Endothelial cell of umbilical vein (primary cell): ENCODE data around the gene TBC1D17.

ENCODE experiments used
- CTCF ChIP-seq, 2 donors: IDR thresholded peaks; 1 replicate in 1 of 2; 2 replicates in 1 of 2; pipeline ENCODE4 v1.5.1; 2011; ENCODE audit warnings: low read length in 2 of 2, mild to moderate bottlenecking in 2 of 2, moderate library complexity in 2 of 2, control low read depth in 1 of 2, inconsistent platforms in 1 of 2, low read depth in 1 of 2; ENCODE audit not compliant: insufficient read depth in 1 of 2; ENCODE audit errors: extremely low read depth in 1 of 2
- EZH2 ChIP-seq: IDR thresholded peaks from 2 replicates; pipeline ENCODE4 v1.6.1; 2012; ENCODE audit warnings: borderline replicate concordance, low read depth, mild to moderate bottlenecking, moderate library complexity, low read length, inconsistent platforms; ENCODE audit not compliant: severe bottlenecking
- MYC ChIP-seq: IDR thresholded peaks from one replicate; pipeline ENCODE4 v1.6.1; 2011; ENCODE audit warnings: mild to moderate bottlenecking, low read depth, low read length
- POLR2A ChIP-seq: IDR thresholded peaks from 2 replicates; pipeline ENCODE4 v1.6.1; 2012; ENCODE audit warnings: low read depth, mild to moderate bottlenecking, control low read depth, low read length

DNA sequence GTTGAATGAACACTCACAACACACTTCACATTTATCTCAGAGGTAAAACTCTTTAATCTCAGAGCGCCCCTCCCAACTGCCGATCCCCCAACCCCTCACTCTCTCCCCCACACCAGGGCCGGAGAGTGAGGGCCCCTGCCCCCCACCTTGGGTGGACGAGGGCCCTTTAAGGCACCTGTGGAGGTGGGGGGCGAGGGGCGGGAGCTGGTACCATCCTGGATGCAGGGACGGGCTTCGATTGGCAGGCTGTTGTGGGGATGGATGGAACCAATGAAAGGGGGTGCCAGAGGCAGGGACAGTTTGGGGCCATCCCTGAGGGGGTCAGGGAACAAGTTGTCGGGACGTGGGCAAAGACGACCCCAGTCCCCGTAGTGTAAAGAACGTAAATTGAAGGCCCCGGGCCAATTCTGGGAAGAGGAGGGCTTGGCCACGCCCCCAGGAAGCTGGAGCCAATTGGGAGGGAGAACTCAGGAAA lies 8.5 kb upstream of the TBC1D17 start:
- no peak for TF ChIP-seq CTCF (IDR thresholded peaks at IDR 0.05; ENCODE audit: extremely low read depth in 1 of 2, insufficient read depth in 1 of 2, low read depth in 1 of 2, low read length in 2 of 2)
- TF ChIP-seq MYC: no peak
- no peak for TF ChIP-seq POLR2A
- TF ChIP-seq EZH2: no peak
